HepG2 (cell line): Measurements from ENCODE around the gene OPRPN. TPM values are rescaled to one million over a fixed set of nuclear protein-coding genes. Genes with fewer than 3 reads are reported as not detected.

Experiments
- ARNT2 ChIP-seq: sonication (generic); formaldehyde crosslinking; IDR thresholded peaks from 2 replicates; pipeline ENCODE4 v1.8.0; 2022; ENCODE audit warnings: mild to moderate bottlenecking, low read depth, missing genetic modification reagents, moderate library complexity
- ATM ChIP-seq: fragments of 450-650 bp; IDR thresholded peaks from 2 replicates; pipeline ENCODE4 v1.7.1; 2017; ENCODE audit warnings: mild to moderate bottlenecking, borderline replicate concordance
- GATA4 ChIP-seq: sonication (generic); IDR thresholded peaks from 2 replicates; pipeline ENCODE4 v1.6.1; 2016; ENCODE audit warnings: antibody characterized with exemption, low read depth, borderline replicate concordance
- HBP1 ChIP-seq: IDR thresholded peaks from 2 replicates; pipeline ENCODE4 v1.6.1; 2016; ENCODE audit warnings: low read depth, control low read depth
- HDAC2 ChIP-seq: sonication (generic); formaldehyde crosslinking; IDR thresholded peaks from 2 replicates; pipeline ENCODE4 v1.4.0; 2020; ENCODE audit warnings: missing genetic modification reagents
- JDP2 ChIP-seq: sonication (generic); formaldehyde crosslinking; IDR thresholded peaks from 2 replicates; pipeline ENCODE4 v1.8.1; 2022; ENCODE audit warnings: missing genetic modification reagents, borderline replicate concordance
- NR2F6 ChIP-seq, 2 experiments: IDR thresholded peaks; 2 replicates each; pipeline ENCODE4 v1.6.1; 2016; ENCODE audit warnings: antibody characterized with exemption in 1 of 2, mild to moderate bottlenecking in 1 of 2
- PAF1 ChIP-seq: IDR thresholded peaks from 2 replicates; pipeline ENCODE4 v1.6.1; 2016; ENCODE audit warnings: missing genetic modification reagents, missing compliant biosample characterization
- RXRB ChIP-seq: IDR thresholded peaks from 2 replicates; pipeline ENCODE4 v1.6.1; 2016; ENCODE audit warnings: borderline replicate concordance, missing genetic modification reagents, missing compliant biosample characterization
- SALL1 ChIP-seq: sonication (generic); formaldehyde crosslinking; IDR thresholded peaks from 2 replicates; pipeline ENCODE4 v1.8.0; 2022; ENCODE audit warnings: mild to moderate bottlenecking, missing genetic modification reagents
- TFAP4 ChIP-seq: sonication (generic); IDR thresholded peaks from 2 replicates; pipeline ENCODE4 v1.6.1; 2016; ENCODE audit warnings: low read depth, borderline replicate concordance
- TFDP2 ChIP-seq: sonication (generic); formaldehyde crosslinking; IDR thresholded peaks from 2 replicates; pipeline ENCODE4 v1.4.0; 2020; ENCODE audit warnings: missing genetic modification reagents
- THAP11 ChIP-seq: IDR thresholded peaks from 2 replicates; pipeline ENCODE4 v1.6.1; 2016; ENCODE audit warnings: missing biosample characterization, missing genetic modification reagents
- ZBTB40 ChIP-seq, 2 experiments: fragments of 450-650 bp in 1 of 2; sonication (generic) in 1 of 2; formaldehyde crosslinking in 1 of 2; IDR thresholded peaks; 2 replicates each; pipeline versions ENCODE4 v1.6.1 to v1.8.0; 2016 to 2022; ENCODE audit warnings: antibody characterized with exemption in 1 of 2, mild to moderate bottlenecking in 1 of 2, missing genetic modification reagents in 1 of 2
- polyA plus RNA-seq, 8 experiments: library from polyadenylated mRNA; depleted of rRNA in 3 of 8; stranded (reverse) in 7 of 8; unstranded in 1 of 8; fragments of >200 nt; fragmentation: Illumina TruSeq in 4 of 8; extraction: Trizol in 4 of 8; gene quantifications; 2 replicates each; pipeline versions ENCODE4 v1.2.1 to v1.2.3, GENCODE V29; 2011 to 2016; ENCODE audit warnings: low read depth in 4 of 8, missing spikeins in 1 of 8, mixed read lengths in 1 of 8; ENCODE audit not compliant: insufficient read depth in 1 of 8
- total RNA-seq, 5 experiments: library from RNA; depleted of rRNA; stranded (reverse); fragments of >200 nt; fragmentation: Illumina TruSeq; extraction: Trizol; gene quantifications; 2 replicates each; pipeline ENCODE4 v1.2.3, GENCODE V29; 2016; ENCODE audit warnings: low read depth in 1 of 5

The OPRPN gene
- total and polyA plus RNA-seq, 2 of the 13 experiments (the other 11 are each of a cell fraction or from before 2014, with no cell fraction given), result not detected

GRCh38 chr4:70392057-70392776 lies 5.5 kb upstream of the OPRPN start (continued):
- TF ChIP-seq HBP1 (CRISPR knock-in tag) (no peak), JDP2 (CRISPR knock-in tag) (no peak), ATM (no peak), TFDP2 (CRISPR knock-in tag) (no peak), THAP11 (CRISPR knock-in tag) (no peak), ARNT2 (no peak), NR2F6 (IDR thresholded peaks at IDR 0.05) (no peak), NR2F6 (CRISPR knock-in tag; IDR thresholded peaks at IDR 0.05) (no peak), GATA4 (no peak), TFAP4 (no peak), RXRB (no peak), ZBTB40 (IDR thresholded peaks at IDR 0.05) (no peak), ZBTB40 (CRISPR knock-in tag; IDR thresholded peaks at IDR 0.05) (no peak), PAF1 (CRISPR knock-in tag) (no peak), HDAC2 (CRISPR knock-in tag) (no peak), SALL1 (CRISPR knock-in tag) (no peak)
- TF ChIP-seq, all 625 proteins: peak for 0
